GM23248 (cell line): ENCODE data around the gene PANK1.

Experiments used
- EZH2 ChIP-seq: fragments of 200-600 bp; sonication (generic); IDR thresholded peaks from 2 replicates; pipeline ENCODE4 v1.6.1; 2018; ENCODE audit warnings: antibody characterized with exemption, mild to moderate bottlenecking; ENCODE audit not compliant: insufficient read depth, poor library complexity, severe bottlenecking
- EZH2phosphoT487 ChIP-seq: fragments of 200-600 bp; sonication (generic); IDR thresholded peaks from 2 replicates; pipeline ENCODE4 v1.6.1; 2018; ENCODE audit warnings: antibody characterized with exemption, moderate library complexity, mild to moderate bottlenecking, low read depth; ENCODE audit not compliant: insufficient read depth

DNA sequence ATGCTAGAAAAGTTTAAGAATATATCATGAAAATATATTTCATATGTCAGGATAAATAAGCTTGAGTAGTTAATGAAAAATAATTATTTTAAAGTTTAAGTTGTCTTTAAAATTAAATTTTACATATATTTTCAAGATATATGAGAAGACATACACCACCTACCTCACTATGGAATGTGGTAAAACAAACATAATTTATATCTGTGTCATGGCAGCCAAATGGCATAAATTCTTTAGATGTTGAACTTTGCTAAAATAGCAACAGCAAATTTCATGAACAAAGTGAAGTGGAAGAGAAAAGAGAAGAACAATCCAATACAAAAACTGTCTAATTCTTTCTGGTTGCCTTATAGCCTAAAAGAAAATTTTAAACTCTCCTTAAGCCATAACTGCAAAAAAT, 70.0 kb downstream of the PANK1 start:
- TF ChIP-seq EZH2 (no peak), EZH2phosphoT487 (no peak)
